GM18858 (cell line): Measurements from ENCODE around the gene PHF10.

ENCODE experiments used
- ATAC-seq: cut with Tn5 transposase; IDR thresholded peaks from one replicate; pipeline ENCODE4 v1.9.1; 2021; ENCODE audit not compliant: unreplicated experiment

The PHF10 gene

GRCh38 chr6:169678342-169678741, 46.0 kb downstream of the PHF10 start:
- ATAC-seq, result no peak

DNA sequence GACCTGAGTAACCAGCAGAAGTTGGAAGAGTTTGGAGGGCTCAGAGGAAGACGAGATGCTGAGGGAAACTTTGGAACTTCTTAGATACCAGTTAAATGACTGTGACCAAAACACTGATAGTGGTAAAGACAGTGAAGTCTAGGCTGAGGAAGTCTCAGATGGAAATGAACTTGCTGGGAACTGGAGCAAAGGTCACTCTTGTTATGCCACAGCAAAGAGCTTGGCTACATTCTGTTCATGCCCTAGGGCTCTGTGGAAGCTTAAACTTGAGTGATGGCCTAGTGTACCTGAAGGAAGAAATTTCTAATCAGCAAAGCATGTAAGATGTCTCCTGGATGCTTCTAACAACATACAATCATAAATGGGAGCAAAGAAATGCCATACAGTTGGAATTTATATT, 47.2 kb downstream of the PHF10 start:
- no peak for ATAC-seq

- ATAC-seq, result no peak
These were observed 49.3 kb downstream of the PHF10 start for GRCh38 chr6:169675011-169675410.

- no peak for ATAC-seq
These were observed 52.7 kb downstream of the PHF10 start for GRCh38 chr6:169671563-169671962.

DNA sequence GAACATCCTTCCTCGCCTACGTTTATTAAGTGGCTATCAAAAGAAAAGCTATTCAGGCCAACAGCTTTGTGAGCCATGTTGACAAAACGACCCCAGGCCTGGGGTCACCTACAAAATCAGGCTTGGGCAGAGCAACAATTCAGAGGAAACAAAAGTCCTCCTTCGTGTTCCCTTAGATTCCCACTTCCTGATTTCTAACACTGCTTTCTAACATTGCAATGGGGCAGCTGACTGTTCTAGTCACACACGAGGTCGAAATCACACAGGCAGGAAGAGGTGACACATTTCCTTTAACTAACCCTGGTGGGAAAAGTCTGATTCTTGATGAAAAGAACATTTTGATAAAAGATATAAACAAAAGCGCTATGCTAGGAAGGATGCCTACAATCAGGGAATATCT, 54.4 kb downstream of the PHF10 start:
- no peak for ATAC-seq

- no peak for ATAC-seq
These were observed 55.2 kb downstream of the PHF10 start for GRCh38 chr6:169669147-169669546.

DNA sequence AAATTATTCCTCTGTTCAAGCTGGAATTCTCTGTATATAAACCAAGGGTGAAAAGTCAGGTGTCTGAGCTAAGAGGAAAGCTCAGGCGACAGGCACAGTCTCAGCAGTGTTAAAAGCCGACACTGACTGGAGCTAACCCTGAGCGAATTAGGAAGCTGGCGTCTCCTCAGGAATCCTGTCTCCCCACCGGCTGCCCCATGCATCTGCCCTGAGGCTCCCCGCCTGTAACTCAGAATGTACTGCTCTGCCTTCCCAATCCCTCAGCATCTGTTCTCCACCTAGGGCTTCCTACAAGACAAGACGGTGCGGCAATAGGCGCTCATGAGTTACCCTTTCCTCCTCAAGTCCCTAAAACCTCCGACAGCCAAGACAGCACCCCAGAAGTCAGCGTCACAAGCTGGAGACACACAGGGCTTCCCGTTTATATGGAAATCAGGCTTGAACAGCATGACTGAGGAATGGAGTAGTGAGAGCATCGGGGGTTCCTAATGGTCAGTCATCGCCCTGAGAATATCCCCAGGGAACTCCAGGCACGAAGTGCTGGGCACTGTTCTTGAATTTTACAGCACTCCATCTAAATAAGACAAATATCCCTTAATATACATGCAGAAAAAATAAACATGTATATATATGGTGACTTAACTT, 56.0 kb downstream of the PHF10 start:
- no peak for ATAC-seq

DNA sequence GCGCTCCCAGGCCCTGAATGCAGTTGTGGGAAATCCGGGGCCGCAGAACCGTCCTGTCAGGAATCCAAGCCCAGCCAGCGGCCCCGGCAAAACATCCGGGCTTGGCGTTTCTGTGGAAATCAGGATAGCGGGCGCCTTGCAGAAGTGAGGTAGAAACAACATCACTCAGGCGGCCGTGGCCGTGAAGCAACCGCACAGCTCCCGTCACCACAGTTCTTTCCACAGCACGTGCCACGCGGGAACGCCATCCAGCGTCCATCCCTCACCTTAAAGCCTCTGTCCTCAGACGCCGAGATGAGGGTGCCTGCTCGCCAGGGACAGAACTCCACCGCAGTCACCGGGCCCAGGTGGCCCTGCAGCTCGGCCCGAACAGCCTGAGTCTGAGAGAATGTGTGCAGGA, 56.6 kb downstream of the PHF10 start:
- no peak for ATAC-seq

DNA sequence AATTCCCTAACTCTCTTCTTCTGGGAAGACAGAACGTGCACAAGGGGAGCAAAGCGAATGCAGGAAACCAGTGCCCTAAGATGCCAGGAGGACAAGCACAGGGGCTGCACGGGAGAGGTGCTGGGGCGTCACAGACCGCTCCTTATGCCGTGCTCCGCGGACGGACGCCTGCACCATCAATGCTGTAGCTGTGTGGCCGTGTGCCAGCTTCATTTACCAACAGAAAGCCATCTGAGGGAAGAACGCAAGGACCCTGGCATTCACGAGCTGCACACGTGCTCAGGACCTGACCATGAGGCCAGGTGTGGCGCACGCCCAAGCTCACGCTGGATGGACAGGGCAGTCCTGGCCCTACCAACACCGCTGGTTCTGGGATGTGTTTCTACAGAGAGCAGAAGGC, 57.9 kb downstream of the PHF10 start:
- no peak for ATAC-seq

DNA sequence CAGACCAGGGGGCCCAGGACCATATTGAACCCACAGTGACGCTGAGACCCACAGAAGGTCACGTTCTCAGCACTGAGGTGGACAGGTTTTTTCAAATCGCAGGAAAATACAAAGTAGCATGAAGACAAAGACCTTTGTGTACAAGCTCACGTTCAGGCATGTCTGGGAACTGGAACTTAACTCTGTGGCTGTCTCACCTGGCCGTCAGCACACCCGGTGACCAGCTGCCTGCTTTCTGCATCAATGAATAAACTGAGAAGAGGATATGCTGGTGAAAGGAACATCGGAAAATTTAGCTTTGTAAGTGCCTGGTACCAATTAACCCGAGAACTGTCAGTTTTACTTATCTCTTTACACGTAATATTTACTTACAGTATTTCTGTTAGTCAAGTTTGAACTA, 59.0 kb downstream of the PHF10 start:
- no peak for ATAC-seq

- ATAC-seq, result no peak
These were observed 60.1 kb downstream of the PHF10 start for GRCh38 chr6:169664227-169664626.

- no peak for ATAC-seq
These were observed 60.8 kb downstream of the PHF10 start for GRCh38 chr6:169663468-169663867.

DNA sequence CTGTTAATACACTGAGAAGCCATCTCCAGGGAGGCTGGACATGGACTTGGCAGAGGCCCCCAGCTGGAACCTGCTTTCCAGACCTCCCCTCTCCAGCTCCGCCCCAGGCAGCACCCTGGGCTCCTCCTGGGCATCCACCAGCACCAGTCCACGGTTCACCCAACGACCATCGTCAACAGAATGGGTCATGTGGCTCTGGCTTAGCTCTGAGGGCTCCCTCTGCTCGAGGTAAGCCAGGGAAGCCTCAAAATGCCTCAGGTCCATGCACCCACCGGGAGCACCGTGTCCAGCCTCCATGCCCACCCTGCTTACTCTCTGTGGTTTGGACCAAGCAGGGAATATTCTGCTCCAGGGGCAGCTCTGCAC, 62.9 kb downstream of the PHF10 start:
- ATAC-seq, result no peak

GRCh38 chr6:169660751-169661390, 63.4 kb downstream of the PHF10 start:
- ATAC-seq, result no peak

- no peak for ATAC-seq
These were observed 64.3 kb downstream of the PHF10 start for GRCh38 chr6:169659820-169660610.

GRCh38 chr6:169657284-169657610, 67.1 kb downstream of the PHF10 start:
- ATAC-seq, result no peak

GRCh38 chr6:169656546-169657283, 67.6 kb downstream of the PHF10 start:
- no peak for ATAC-seq

GRCh38 chr6:169654598-169655391, 69.5 kb downstream of the PHF10 start:
- peak; percentile 86 for ATAC-seq
